GM19099 (cell line): Measurements from ENCODE around the gene ZC3H12A.

Experiments used
- POLR2A ChIP-seq: IDR thresholded peaks from 3 replicates; pipeline ENCODE4 v1.6.1; 2011; ENCODE audit warnings: low read depth; ENCODE audit not compliant: insufficient read length; ENCODE audit errors: extremely low read depth

The ZC3H12A gene

DNA sequence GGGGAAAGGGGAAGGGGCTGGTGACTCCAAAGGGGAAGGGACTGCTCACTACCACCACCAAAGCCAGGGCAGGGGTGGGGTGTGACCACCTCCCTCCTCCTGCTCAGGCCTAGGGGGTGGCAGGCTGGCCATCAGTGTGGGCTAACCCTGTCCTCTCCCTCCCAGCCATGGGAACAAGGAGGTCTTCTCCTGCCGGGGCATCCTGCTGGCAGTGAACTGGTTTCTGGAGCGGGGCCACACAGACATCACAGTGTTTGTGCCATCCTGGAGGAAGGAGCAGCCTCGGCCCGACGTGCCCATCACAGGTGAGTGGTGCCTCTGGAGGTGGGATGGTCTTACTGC is 5.7 kb downstream of the ZC3H12A start:
- TF ChIP-seq POLR2A = no peak

GRCh38 chr1:37480581-37481288 is 6.4 kb downstream of the ZC3H12A start:
- TF ChIP-seq POLR2A = no peak

- no peak for TF ChIP-seq POLR2A
These were observed 7.1 kb downstream of the ZC3H12A start for GRCh38 chr1:37481289-37482003.

DNA sequence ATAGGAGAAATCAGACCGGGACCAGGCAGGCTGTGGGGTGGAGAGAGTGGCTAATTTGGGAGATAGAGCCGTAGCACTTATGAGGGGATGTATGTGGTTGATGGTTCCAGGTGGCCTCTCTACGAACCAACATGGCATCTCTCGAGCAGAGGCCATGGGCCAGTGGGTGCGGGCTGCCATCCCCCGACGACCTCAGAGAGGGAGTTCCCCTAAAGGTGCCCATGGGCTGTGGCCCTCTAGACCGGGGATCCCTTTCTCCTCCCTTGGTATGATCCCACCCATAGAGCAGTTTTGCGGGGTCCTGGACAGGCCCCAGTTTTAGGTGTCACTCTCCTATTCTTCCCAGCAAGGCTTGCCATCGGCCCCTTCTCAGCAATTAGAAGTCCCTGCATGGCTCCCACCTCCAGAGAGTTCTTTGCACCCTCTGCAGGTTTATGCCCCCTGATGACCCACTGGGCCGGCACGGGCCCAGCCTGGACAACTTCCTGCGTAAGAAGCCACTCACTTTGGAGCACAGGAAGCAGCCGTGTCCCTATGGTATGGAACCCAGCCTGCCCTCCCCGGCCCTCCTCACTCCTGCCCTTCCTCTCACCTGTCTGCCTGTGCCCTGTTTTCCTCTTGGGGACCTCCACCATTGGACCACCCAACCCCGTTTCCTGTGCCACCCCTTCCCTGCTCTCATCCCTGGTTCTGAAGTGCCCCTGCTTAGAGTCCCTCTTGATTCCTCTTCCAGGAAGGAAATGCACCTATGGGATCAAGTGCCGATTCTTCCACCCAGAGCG is 7.8 kb downstream of the ZC3H12A start:
- no peak for TF ChIP-seq POLR2A

- no peak for TF ChIP-seq POLR2A
These were observed 8.7 kb downstream of the ZC3H12A start for GRCh38 chr1:37482796-37483744.

- peak; percentile 10 for TF ChIP-seq POLR2A
These were observed 9.4 kb downstream of the ZC3H12A start for GRCh38 chr1:37483785-37484184.

GRCh38 chr1:37484325-37485051 is 10.1 kb downstream of the ZC3H12A start:
- TF ChIP-seq POLR2A = no peak

- no peak for TF ChIP-seq POLR2A
These were observed 11.7 kb downstream of the ZC3H12A start for GRCh38 chr1:37485902-37486679.

GRCh38 chr1:37486680-37487618 is 12.6 kb downstream of the ZC3H12A start:
- TF ChIP-seq POLR2A = no peak

DNA sequence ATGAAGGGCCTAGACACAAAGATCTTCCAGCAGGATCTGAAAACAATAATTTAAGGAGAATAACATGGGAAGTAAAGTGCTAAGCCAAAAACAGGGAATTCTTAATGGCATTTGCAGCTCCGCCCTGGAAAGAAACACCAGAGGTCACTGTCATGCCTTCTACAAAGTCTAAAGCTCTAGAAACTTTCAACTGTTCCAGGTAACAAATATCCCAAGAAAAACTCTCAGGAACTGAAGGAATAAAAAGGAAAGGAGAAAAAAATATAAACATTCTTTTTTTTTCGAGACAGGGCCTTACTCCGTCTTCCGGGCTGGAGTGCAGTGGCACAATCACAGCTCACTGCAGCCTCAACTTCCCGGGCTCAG is 13.2 kb downstream of the ZC3H12A start:
- TF ChIP-seq POLR2A = no peak

DNA sequence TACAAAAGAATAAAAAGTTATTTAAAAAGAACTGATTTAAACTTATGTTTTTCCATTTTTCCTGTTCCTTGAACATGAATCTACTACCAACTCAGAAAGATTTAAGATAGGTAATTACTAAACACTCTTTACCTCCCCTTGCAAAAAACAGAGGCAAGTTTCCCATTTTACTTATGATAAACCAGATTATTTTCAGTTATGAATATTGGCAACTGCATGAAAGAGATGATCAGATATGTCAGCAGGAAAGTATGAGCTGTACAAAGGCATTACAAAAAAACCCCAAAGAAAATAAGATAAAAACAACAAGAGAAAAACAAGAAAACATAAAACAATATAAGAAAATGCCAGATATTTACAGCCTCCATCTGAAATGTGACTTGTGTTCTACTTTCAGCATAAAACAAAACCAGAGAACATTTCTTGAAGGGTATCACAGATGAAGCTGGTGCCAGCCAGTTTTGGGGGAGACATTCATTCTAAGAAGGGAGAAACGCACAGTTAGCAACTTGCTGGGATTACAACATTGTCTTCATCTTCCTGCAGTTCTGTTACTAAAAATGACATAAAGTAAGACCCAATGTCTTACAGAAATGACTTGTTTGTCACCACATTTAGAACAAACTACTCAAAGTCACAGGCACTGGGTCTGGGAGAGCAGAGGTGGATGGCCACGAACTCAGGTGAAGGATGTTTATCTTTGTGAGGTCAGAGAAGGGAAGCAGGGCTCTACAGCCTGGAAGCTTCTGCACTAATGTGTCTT is 19.1 kb downstream of the ZC3H12A start:
- TF ChIP-seq POLR2A = no peak

- no peak for TF ChIP-seq POLR2A
These were observed 21.5 kb downstream of the ZC3H12A start for GRCh38 chr1:37495875-37496274.
